ENCODE results near the gene SMPD3. TPM values are rescaled to one million over a fixed set of nuclear protein-coding genes. Genes with fewer than 3 reads are reported as not detected.

The SMPD3 gene
- total RNA-seq, 1 donor from 2014 or later: 0.38 TPM

DNA sequence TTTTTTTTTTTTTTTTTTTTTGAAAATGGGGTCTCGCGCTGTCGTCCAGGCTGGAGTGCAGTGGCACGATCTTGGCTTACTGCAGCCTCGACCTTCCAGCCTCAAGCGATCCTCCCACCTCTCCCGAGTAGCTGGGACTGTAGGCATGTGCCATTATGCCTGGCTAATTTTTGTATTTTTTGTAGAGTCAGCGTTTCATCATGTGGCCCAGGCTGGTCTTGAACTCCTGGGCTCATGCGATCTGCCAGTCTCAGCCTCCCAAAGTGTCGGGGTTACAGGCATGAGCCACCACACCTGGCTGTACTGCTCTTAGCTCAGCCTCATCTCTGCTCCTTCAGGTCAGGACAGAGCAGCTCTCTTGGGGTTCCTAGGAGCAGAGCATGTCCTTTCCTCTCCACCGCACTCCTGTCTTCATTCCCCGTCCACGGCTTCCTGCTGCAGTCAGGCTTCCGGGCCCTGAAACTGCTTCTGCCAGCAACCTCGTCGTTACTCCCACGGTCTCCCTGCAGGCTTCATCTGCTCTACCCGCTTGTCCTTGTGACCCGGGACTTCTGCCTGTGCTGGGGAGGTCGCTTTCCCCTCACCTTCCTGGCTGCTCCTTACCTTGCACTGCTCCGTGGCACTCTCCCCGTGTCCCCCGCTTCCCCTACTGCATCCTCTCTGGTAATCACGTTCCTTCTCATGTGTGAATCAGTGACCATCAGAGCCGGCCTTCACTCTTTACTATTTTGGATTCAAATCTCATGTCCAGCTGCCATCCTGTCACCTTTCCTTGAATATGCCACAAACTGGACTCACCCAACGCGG, 99.5 kb downstream of the SMPD3 start:
- H3K36me3 ChIP-seq (ENCODE audit: control insufficient read depth, insufficient read depth, low read length): no peaks in the 10 kb centered on the region
- TF ChIP-seq, protein P1, sequence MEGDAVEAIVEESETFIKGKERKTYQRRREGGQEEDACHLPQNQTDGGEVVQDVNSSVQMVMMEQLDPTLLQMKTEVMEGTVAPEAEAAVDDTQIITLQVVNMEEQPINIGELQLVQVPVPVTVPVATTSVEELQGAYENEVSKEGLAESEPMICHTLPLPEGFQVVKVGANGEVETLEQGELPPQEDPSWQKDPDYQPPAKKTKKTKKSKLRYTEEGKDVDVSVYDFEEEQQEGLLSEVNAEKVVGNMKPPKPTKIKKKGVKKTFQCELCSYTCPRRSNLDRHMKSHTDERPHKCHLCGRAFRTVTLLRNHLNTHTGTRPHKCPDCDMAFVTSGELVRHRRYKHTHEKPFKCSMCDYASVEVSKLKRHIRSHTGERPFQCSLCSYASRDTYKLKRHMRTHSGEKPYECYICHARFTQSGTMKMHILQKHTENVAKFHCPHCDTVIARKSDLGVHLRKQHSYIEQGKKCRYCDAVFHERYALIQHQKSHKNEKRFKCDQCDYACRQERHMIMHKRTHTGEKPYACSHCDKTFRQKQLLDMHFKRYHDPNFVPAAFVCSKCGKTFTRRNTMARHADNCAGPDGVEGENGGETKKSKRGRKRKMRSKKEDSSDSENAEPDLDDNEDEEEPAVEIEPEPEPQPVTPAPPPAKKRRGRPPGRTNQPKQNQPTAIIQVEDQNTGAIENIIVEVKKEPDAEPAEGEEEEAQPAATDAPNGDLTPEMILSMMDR (IDR thresholded peaks at IDR 0.05; ENCODE audit: insufficient read depth, low read length, poor library complexity, severe bottlenecking): no peak
- no peak for DNase-seq (ENCODE audit: low read depth)
- H3K4me3 ChIP-seq (ENCODE audit: low read depth, low read length): no peak overlapping the region
- no peaks in the 10 kb centered on the region for H3K27me3 ChIP-seq (ENCODE audit: control insufficient read depth, insufficient read depth, low read length)

DNA sequence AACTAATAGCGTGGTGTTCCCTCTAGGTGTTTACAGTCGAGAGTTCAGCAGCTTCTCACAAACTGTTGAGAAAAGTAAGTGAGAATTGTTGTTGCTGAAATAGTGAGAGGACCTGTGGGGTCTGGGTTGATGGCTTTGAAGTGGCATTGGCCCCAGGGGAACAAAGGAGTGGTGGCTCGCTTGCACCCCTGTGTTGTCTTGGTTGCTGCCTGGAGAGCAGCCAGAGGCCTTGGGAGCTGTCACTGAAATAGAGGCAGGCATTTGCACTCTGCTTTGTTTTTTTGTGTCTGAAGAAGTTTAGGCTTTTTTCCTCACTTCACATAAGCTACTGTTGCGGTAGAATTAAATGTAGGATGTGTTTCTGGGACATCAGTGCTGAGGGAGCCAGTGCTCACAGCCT, 100.7 kb downstream of the SMPD3 start:
- no peaks in the 10 kb centered on the region for H3K27me3 ChIP-seq (ENCODE audit: control insufficient read depth, insufficient read depth, low read length)
- no peak for DNase-seq (ENCODE audit: low read depth)
- no peaks in the 10 kb centered on the region for H3K36me3 ChIP-seq (ENCODE audit: control insufficient read depth, insufficient read depth, low read length)
- no peak overlapping the region for H3K4me3 ChIP-seq (ENCODE audit: low read depth, low read length)
- TF ChIP-seq, protein P1 (IDR thresholded peaks at IDR 0.05; ENCODE audit: insufficient read depth, low read length, poor library complexity, severe bottlenecking): no peak

DNA sequence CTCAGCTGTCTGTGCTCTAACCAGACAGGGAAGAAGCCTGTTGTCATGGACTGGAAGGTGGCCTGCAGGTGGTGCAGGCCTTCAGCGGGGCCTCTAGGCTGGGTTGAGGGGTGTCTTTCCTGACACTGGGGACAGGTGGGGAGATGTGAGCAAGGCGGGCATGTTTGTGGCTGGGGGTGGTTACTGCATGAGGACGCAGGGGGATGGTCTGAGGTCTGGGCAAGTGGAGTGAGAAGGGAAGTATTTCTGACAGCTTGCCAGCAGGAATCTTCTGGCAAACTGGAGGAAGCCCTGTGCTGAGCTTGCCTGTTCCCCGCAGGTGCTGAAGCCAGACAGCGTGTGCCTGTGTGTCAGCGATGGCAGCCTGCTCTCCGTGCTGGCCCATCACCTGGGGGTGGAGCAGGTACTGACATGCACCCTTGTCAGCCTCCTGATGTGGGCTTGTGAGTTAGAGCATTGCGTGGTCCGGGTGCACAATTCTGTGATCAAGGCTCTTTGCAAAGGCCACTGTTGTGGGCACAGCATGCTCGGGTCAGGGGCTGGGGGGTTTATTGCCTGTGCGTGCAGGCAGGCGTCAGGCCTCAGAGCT, 101.3 kb downstream of the SMPD3 start:
- H3K36me3 ChIP-seq (ENCODE audit: control insufficient read depth, insufficient read depth, low read length): no peaks in the 10 kb centered on the region
- no peak for DNase-seq (ENCODE audit: low read depth)
- TF ChIP-seq, protein P1 (IDR thresholded peaks at IDR 0.05; ENCODE audit: insufficient read depth, low read length, poor library complexity, severe bottlenecking): no peak

DNA sequence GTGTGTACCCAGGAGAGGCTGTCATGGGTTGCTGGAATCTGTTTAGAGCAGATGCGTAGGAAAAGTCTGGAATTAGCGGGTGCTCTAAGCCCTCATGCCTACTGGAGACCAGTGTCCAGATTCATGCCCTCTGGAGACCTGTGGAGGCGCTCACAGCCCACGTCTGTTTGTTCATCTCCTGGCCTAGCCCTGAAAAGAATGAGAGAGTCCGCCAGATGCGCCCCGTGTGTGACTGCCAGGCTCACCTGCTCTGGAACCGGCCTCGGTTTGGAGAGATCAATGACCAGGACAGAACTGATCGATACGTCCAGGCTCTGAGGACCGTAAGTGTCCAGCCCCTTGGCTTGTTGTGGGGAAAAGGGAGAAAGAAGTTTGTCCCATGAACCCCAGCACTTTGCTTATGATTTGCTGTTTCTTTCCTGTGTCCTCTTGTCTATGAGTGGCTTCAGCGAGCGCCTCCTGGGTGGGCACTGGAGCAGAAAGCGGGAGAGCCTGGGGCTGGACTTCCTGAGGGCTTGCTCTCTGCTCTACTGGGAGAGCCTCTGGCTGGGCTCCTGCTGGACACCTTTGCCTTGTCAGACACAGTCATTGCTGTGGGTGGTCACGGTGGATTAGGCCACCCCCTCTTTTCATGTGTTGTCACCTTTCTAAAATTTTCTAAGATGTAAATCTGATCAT, 102.2 kb downstream of the SMPD3 start:
- Histone ChIP-seq H3K36me3 (ENCODE audit: control insufficient read depth, insufficient read depth, low read length) (no peaks in the 10 kb centered on the region), H3K27me3 (ENCODE audit: control insufficient read depth, insufficient read depth, low read length) (no peaks in the 10 kb centered on the region), H3K4me3 (ENCODE audit: low read depth, low read length) (no peak overlapping the region)
- TF ChIP-seq, protein P1 (IDR thresholded peaks at IDR 0.05; ENCODE audit: insufficient read depth, low read length, poor library complexity, severe bottlenecking): no peak
- no peak for DNase-seq (ENCODE audit: low read depth)

More for the DNA sequence above, 101.3 kb downstream of the SMPD3 start:
- H3K4me3 ChIP-seq (ENCODE audit: low read depth, low read length): no peak overlapping the region
- no peaks in the 10 kb centered on the region for H3K27me3 ChIP-seq (ENCODE audit: control insufficient read depth, insufficient read depth, low read length)

DNA sequence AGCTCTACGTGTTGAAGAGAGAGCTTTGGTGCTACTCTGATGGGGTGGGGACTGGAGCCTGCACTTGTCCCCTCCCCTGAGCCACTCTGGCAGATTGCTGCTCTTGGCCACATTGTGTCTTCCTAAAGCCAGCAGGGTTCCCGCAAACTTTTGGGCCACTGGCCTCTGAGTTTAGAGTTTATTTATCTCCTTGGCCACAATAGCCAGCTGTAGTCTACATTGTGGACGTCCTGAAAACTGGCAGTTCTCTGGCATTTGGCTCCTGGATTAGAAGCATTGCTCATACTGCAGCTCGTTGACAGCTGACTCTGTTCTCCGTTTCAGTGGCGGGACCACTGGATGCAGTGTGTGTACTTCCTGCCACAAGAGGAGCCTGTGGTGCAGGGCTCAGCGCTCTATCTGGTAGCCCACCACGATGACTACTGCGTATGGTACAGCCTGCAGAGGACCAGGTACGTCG, 102.9 kb downstream of the SMPD3 start:
- TF ChIP-seq, protein P1 (IDR thresholded peaks at IDR 0.05; ENCODE audit: insufficient read depth, low read length, poor library complexity, severe bottlenecking): no peak
- Histone ChIP-seq H3K27me3 (ENCODE audit: control insufficient read depth, insufficient read depth, low read length) (no peaks in the 10 kb centered on the region), H3K4me3 (ENCODE audit: low read depth, low read length) (no peak overlapping the region), H3K36me3 (ENCODE audit: control insufficient read depth, insufficient read depth, low read length) (no peaks in the 10 kb centered on the region)
- DNase-seq (ENCODE audit: low read depth): no peak

All from kidney epithelial cell (primary cell).